ENCODE data around the gene CBLB. TPM values are rescaled to one million over a fixed set of nuclear protein-coding genes. Genes with fewer than 3 reads are reported as not detected.

CBLB gene
- total RNA-seq, 4 donors from 2014 or later: 17.0 to 33.8 (median 23.0) TPM

DNA sequence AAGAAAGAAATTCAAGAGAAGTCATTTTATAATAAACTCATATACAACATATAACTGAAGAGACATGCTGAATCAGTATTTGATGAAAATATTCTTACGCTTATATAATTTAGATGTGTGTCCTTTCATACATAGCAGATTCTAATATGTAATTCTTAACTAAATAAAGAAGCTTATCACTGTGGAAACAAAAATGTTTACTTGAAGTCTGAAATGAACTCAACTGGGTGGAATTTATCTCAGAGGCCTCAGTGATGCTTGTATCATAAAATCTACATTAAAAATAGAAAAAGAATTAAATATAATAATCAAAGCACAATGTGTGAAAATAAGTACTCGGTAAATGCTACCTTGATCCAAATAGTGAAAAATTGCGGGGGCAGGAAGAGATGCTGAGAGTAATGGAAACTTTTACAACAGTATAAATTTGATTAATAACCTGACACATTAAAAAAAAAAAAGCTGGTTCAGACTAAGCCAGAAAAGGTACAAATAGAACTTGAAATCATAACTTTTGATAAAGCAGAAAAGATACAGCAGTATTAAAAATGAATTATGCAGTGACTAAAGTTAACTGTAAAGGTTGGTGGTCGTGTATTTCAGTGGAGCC lies 12.0 kb upstream of the CBLB start:
- WGBS, 2 donors: 69 to 81% methylated on average over 4 of the region's 4 CpGs

GRCh38 chr3:105878061-105878460 lies 9.2 kb upstream of the CBLB start:
- intact Hi-C loops (cut with DNase I; ENCODE audit: low total_unique reads): no loop called here
- no peak overlapping the region for H3K4me3 ChIP-seq (ENCODE audit: low read depth, poor library complexity, severe bottlenecking)
- no peak for DNase-seq (ENCODE audit: low spot score in 2 of 2)
- TF ChIP-seq, protein P1, sequence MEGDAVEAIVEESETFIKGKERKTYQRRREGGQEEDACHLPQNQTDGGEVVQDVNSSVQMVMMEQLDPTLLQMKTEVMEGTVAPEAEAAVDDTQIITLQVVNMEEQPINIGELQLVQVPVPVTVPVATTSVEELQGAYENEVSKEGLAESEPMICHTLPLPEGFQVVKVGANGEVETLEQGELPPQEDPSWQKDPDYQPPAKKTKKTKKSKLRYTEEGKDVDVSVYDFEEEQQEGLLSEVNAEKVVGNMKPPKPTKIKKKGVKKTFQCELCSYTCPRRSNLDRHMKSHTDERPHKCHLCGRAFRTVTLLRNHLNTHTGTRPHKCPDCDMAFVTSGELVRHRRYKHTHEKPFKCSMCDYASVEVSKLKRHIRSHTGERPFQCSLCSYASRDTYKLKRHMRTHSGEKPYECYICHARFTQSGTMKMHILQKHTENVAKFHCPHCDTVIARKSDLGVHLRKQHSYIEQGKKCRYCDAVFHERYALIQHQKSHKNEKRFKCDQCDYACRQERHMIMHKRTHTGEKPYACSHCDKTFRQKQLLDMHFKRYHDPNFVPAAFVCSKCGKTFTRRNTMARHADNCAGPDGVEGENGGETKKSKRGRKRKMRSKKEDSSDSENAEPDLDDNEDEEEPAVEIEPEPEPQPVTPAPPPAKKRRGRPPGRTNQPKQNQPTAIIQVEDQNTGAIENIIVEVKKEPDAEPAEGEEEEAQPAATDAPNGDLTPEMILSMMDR (IDR thresholded peaks at IDR 0.05): no peak
- TF ChIP-seq POLR2A (IDR thresholded peaks at IDR 0.05): no peak
- WGBS, 2 donors: 23 to 38% methylated on average over 1 of the region's 1 CpG

More for the DNA sequence above, 12.0 kb upstream of the CBLB start:
- DNase-seq (ENCODE audit: low spot score in 2 of 2): no peak
- TF ChIP-seq, protein P1 (IDR thresholded peaks at IDR 0.05): no peak
- no peak for TF ChIP-seq POLR2A (IDR thresholded peaks at IDR 0.05)
- intact Hi-C loops (cut with DNase I; ENCODE audit: low total_unique reads): no loop called here
- H3K4me3 ChIP-seq (ENCODE audit: low read depth, poor library complexity, severe bottlenecking): no peak overlapping the region

DNA sequence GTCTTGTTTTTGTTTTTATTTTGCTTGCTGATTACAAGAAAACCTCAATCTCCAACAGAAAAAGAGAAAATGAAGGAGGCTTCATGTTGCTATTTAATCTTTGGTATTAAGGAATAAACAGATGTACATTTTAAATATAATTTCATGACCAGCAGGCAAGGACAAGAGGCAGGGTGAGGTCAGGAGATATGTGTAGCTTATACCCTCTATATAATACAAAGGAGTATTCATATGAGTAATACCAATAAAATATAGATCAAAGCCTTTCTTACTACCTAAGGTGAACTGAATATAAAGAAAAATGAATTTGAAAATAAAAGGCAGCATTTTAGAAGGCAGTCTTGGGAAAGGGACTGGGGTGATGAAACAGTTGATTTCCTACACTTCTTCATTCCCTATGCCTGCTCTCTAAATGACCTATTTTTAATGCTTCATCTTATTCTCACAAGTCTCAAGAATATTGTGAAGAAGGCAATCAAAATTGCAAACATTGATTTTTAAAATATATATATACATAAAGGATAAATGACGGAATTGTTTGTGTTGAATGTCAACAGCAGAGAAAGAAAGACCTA lies 8.6 kb upstream of the CBLB start:
- 96 to 100% methylated on average over 1 of the region's 1 CpG for WGBS, 2 donors
- no peak for DNase-seq (ENCODE audit: low spot score in 2 of 2)
- intact Hi-C loops (cut with DNase I; ENCODE audit: low total_unique reads): no loop called here
- TF ChIP-seq, protein P1 (IDR thresholded peaks at IDR 0.05): no peak
- no peak for TF ChIP-seq POLR2A (IDR thresholded peaks at IDR 0.05)
- H3K4me3 ChIP-seq (ENCODE audit: low read depth, poor library complexity, severe bottlenecking): no peak overlapping the region

GRCh38 chr3:105876780-105877327 lies 8.0 kb upstream of the CBLB start:
- DNase-seq (ENCODE audit: low spot score in 2 of 2): no peak
- TF ChIP-seq POLR2A (IDR thresholded peaks at IDR 0.05): no peak
- TF ChIP-seq, protein P1 (IDR thresholded peaks at IDR 0.05): no peak
- intact Hi-C loops (cut with DNase I; ENCODE audit: low total_unique reads): no loop called here
- 50 to 56% methylated on average over 2 of the region's 2 CpGs for WGBS, 2 donors
- no peak overlapping the region for H3K4me3 ChIP-seq (ENCODE audit: low read depth, poor library complexity, severe bottlenecking)

DNA sequence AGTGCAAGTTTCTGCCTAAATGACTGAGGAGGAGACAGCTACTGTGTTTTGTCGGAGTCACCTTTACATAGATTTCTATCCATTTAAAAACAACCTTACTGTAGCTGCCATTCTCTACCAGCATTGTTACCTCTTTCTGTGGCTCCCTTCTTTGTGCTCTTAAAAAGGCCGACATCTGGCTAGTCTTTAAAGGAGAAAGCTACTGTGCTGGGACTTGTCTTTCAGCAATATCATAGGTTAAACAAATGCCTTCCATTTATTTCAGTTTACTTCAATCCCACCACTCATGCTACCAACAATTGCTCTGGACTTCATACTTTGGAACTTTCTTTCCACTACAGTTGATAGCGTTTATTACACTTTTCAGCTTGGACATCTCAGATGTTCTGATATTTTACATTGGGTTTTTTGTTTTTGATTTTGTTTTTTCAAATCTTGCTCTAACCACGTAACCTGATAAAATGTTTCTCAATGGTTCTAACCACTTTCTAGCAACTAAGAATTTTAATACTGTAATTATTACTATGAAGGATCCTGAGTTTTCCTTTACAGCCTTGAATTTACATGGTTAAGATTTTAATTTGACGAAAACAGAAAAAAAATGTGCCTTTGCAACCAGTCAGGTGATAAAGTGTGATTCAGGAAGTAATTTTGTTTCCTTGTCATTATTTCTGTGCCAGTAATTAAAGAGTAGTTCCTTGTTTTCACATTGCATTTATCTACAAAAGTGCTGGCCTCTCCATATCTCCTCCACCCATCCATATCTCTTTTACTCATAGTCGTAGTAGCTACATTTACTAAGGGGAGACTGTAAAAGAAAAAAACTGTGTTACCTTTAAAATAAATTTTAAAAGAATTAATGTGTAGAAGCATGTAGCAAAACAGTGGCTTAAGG lies 1.3 kb upstream of the CBLB start:
- intact Hi-C loops (cut with DNase I; ENCODE audit: low total_unique reads): no loop called here
- 35 to 38% methylated on average over 6 of the region's 6 CpGs for WGBS, 2 donors
- DNase-seq (ENCODE audit: low spot score in 2 of 2): no peak
- no peak overlapping the region for H3K4me3 ChIP-seq (ENCODE audit: low read depth, poor library complexity, severe bottlenecking)
- TF ChIP-seq, protein P1 (IDR thresholded peaks at IDR 0.05): no peak
- TF ChIP-seq POLR2A (IDR thresholded peaks at IDR 0.05): no peak
